Upper lobe of left lung (tissue), 6 donors: Measurements from ENCODE around the gene TSR1. TPM values are rescaled to one million over a fixed set of nuclear protein-coding genes. Genes with fewer than 3 reads are reported as not detected.

ENCODE experiments used
- ATAC-seq, 2 donors: fragments of 200-7000 bp; cut with Tn5 transposase; one replicate each; pipeline ENCODE4 v1.9.1; 2022; ENCODE audit warnings: mild to moderate bottlenecking in 2 of 2, moderate library complexity in 2 of 2; ENCODE audit not compliant: low FRiP score in 2 of 2
- DNase-seq, 2 donors: peaks; one replicate each; pipeline ENCODE4 v3.0.0-alpha.2; 2019 to 2020
- H3K27ac ChIP-seq, 4 donors: fragments of 200-600 bp; sonication (generic); one replicate each; pipeline ENCODE4 v1.5.1; 2016 to 2019
- H3K27me3 ChIP-seq, 4 donors: fragments of 200-600 bp; sonication (generic); one replicate each; pipeline ENCODE4 v1.5.1; 2017 to 2019
- H3K36me3 ChIP-seq, 4 donors: fragments of 200-600 bp; sonication (generic); one replicate each; pipeline ENCODE4 v1.5.1; 2016 to 2019
- H3K4me1 ChIP-seq, 4 donors: fragments of 200-600 bp; sonication (generic); one replicate each; pipeline ENCODE4 v1.5.1; 2018 to 2019
- H3K4me3 ChIP-seq, 4 donors: fragments of 200-600 bp; sonication (generic); one replicate each; pipeline ENCODE4 v1.5.1; 2017 to 2019; ENCODE audit warnings: mild to moderate bottlenecking in 2 of 4, moderate library complexity in 1 of 4
- H3K9me3 ChIP-seq, 4 donors: fragments of 200-600 bp; sonication (generic); one replicate each; pipeline ENCODE4 v1.5.1; 2018 to 2019
- EP300 ChIP-seq, 4 donors: sonication (generic); formaldehyde crosslinking; IDR thresholded peaks; one replicate each; pipeline ENCODE4 v1.5.1; 2017; ENCODE audit warnings: antibody characterized with exemption in 4 of 4, control low read depth in 2 of 4
- POLR2A ChIP-seq, 4 donors: fragments of 450-650 bp; IDR thresholded peaks; one replicate each; pipeline ENCODE4 v1.5.1; 2016 to 2017; ENCODE audit warnings: antibody characterized with exemption in 4 of 4, mild to moderate bottlenecking in 2 of 4
- POLR2AphosphoS5 ChIP-seq, 2 donors: sonication (generic); formaldehyde crosslinking; IDR thresholded peaks; one replicate each; pipeline ENCODE4 v1.5.1; 2017; ENCODE audit warnings: antibody characterized with exemption in 2 of 2
- WGBS, 2 donors: methylation state at CpG; one replicate each; pipeline ENCODE4 v1.1.5; 2017 to 2018; 5-methylcytosine and 5-hydroxymethylcytosine counted together
- total RNA-seq, 6 donors: library from RNA; depleted of rRNA in 4 of 6; stranded (reverse); fragments of >200 nt in 4 of 6; gene quantifications; one replicate each; pipeline versions ENCODE4 v1.1.0 to v1.2.1, GENCODE V29; 2016 to 2021
- TF ChIP-seq, protein P1 (sequence below), 6 experiments: fragments of 450-650 bp in 4 of 6; fragments of 200-600 bp in 2 of 6; sonication (generic) in 2 of 6; IDR thresholded peaks; one replicate each; pipeline ENCODE4 v1.5.1; 2016 to 2019; ENCODE audit warnings: antibody characterized with exemption in 6 of 6
- donor health status: DM: no; HTN: no; CAD: no; lungs with moderate emphysema.
- donor health status: DM: no; HTN: yes; CAD: no; lungs with severe emphysema.

TSR1 gene
- total RNA-seq, 6 donors from 2014 or later, result 15.8 to 52.4 (median 23.6) TPM

DNA sequence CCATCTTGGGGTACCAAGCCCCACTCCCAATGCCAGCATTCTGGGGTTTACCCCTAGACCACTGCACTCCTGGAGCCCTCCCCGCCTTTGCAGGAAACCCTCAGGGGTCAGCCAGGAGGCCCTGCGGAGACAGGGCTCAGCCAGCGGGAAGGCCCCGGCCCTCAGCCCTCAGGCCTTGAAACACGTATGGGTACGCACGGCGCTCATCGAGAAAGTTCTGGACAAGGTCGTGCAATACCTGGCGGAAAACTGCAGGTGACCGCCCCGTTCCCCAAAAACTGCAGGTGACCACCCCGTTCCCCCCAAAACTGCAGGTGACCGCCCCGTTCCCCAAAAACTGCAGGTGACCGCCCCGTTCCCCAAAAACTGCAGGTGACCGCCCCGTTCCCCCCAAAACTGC lies 25.8 kb upstream of the TSR1 start:
- DNase-seq, result no peak
- WGBS, 2 donors, result 97 to 99% methylated on average over 19 to 20 of the region's 20 CpGs

DNA sequence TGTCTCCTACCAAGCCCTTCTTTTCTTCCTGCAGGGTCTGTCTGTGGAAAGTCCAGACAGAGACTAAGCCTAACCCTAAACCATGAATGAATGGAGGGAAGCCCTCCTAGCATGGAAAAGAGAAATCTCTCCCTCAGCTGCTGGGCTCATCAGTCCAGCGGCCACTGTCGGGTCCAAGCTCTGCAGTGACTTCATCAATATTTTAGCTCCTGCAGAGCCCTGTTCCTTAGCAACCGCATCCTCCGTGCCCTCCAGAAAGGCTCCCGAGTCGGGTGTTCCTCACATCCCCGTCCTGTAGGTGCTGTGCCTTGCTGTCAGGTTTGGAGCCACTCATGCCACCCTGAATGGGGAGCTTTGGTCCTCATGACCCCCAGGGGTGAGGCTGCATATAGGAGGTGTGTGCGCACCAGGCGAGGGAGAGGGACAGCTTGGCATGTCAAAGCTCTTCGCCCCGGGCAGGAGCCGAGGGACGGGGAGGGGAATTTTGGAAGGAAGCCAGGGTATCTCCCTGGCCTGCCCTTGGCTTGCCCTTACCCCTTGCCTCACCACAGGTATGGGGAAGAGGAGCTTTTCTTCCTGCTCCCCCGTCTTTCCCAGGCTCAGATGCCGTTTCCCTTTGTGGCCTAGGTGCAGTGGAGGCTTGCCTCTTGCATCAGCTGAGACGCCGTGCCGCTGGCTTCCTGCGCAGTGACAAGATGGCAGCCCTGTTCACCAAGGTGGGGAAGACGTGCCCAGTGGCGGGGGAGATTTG lies 24.9 kb upstream of the TSR1 start:
- no peak overlapping the region for H3K4me3 ChIP-seq
- peaks cover 0 to 50% (median 34%) of the 10 kb centered on the region in 4 donors for H3K36me3 ChIP-seq
- H3K27ac ChIP-seq, result no peak overlapping the region
- no peak for ATAC-seq
- H3K9me3 ChIP-seq, result no peaks in the 10 kb centered on the region
- WGBS, 2 donors, result 81 to 95% methylated on average over 14 to 19 of the region's 21 CpGs
- TF ChIP-seq EP300 (IDR thresholded peaks at IDR 0.05), result no peak
- TF ChIP-seq POLR2A (IDR thresholded peaks at IDR 0.05), result no peak
- TF ChIP-seq, protein P1, sequence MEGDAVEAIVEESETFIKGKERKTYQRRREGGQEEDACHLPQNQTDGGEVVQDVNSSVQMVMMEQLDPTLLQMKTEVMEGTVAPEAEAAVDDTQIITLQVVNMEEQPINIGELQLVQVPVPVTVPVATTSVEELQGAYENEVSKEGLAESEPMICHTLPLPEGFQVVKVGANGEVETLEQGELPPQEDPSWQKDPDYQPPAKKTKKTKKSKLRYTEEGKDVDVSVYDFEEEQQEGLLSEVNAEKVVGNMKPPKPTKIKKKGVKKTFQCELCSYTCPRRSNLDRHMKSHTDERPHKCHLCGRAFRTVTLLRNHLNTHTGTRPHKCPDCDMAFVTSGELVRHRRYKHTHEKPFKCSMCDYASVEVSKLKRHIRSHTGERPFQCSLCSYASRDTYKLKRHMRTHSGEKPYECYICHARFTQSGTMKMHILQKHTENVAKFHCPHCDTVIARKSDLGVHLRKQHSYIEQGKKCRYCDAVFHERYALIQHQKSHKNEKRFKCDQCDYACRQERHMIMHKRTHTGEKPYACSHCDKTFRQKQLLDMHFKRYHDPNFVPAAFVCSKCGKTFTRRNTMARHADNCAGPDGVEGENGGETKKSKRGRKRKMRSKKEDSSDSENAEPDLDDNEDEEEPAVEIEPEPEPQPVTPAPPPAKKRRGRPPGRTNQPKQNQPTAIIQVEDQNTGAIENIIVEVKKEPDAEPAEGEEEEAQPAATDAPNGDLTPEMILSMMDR (IDR thresholded peaks at IDR 0.05), result no peak
- TF ChIP-seq POLR2AphosphoS5 (IDR thresholded peaks at IDR 0.05), result no peak
- DNase-seq, result no peak
- H3K27me3 ChIP-seq, result no peaks in the 10 kb centered on the region
- H3K4me1 ChIP-seq, result no peaks in the 10 kb centered on the region

More for the DNA sequence above, 25.8 kb upstream of the TSR1 start:
- TF ChIP-seq EP300 (IDR thresholded peaks at IDR 0.05), result no peak
- TF ChIP-seq, protein P1 (IDR thresholded peaks at IDR 0.05), result no peak
- no peak for TF ChIP-seq POLR2AphosphoS5 (IDR thresholded peaks at IDR 0.05)
- TF ChIP-seq POLR2A (IDR thresholded peaks at IDR 0.05), result no peak
- Histone ChIP-seq H3K4me3 (no peak overlapping the region), H3K27ac (no peak overlapping the region), H3K27me3 (no peaks in the 10 kb centered on the region), H3K4me1 (no peaks in the 10 kb centered on the region), H3K9me3 (no peaks in the 10 kb centered on the region), H3K36me3 (peaks cover 0 to 57% (median 40%) of the 10 kb centered on the region in 4 donors)
- ATAC-seq, result no peak

DNA sequence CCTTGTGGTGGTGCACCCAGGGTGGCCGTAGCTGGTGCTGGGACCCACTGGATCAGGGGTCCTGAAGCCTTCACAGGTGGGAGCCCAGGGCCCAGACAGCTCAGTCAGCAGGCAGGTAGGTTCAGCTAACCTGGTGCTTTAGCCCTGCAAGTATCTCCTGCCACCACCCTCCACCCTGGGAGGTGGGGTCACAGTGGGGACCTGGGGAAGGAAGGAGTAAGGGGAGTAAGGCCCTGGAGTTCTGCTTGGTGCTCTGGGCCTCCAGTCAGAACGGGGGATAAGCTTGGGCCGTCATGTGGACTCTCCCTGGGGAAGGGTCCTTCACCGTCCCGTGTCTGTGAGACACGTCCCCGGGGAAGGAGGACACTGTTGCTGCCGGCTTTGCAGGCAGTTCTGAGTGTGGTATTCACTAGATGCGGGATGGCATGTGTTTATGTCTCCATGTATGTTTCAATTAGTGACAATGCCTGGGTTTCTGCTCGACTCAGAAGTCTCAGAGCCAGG lies 21.7 kb upstream of the TSR1 start:
- WGBS, 2 donors, result 86 to 94% methylated on average over 2 to 10 of the region's 10 CpGs
- H3K4me1 ChIP-seq, result peaks cover 0 to 4% (median 0%) of the 10 kb centered on the region in 4 donors
- TF ChIP-seq, protein P1 (IDR thresholded peaks at IDR 0.05), result no peak
- TF ChIP-seq POLR2AphosphoS5 (IDR thresholded peaks at IDR 0.05) (no peak), POLR2A (IDR thresholded peaks at IDR 0.05) (no peak), EP300 (IDR thresholded peaks at IDR 0.05) (no peak)

DNA sequence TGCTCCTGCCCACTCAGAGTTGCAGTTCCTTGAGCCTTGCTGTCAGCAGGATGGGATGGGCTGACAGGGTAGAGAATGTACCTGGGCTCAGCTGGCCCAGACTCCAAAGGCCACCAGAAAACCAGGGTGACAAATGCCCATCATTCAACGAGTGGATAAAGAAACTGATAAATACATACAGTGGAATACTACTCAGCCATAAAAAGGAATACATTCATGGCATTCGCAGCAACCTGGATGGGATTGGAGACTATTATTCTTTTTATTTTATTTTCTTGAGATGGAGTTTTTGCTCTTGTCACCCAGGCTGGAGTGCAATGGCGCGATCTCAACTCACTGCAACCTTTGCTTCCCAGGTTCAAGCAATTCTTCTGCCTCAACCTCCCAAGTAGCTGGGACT lies 21.0 kb upstream of the TSR1 start:
- TF ChIP-seq POLR2AphosphoS5 (IDR thresholded peaks at IDR 0.05), result no peak
- TF ChIP-seq EP300 (IDR thresholded peaks at IDR 0.05), result no peak
- no peak for TF ChIP-seq POLR2A (IDR thresholded peaks at IDR 0.05)
- TF ChIP-seq, protein P1 (IDR thresholded peaks at IDR 0.05), result no peak
- Histone ChIP-seq H3K4me3 (no peak overlapping the region), H3K27me3 (no peaks in the 10 kb centered on the region), H3K4me1 (peaks cover 0 to 5% (median 0%) of the 10 kb centered on the region in 4 donors), H3K9me3 (no peaks in the 10 kb centered on the region), H3K36me3 (peaks cover 0 to 14% (median 6%) of the 10 kb centered on the region in 4 donors), H3K27ac (no peak overlapping the region)
- ATAC-seq (no peak), DNase-seq (no peak)
- WGBS, 2 donors, result 89 to 97% methylated on average over 4 of the region's 4 CpGs

More for the DNA sequence above, 21.7 kb upstream of the TSR1 start:
- ATAC-seq, result peak in 1 of 2 donors; percentile 24
- Histone ChIP-seq H3K27ac (no peak overlapping the region), H3K4me3 (no peak overlapping the region), H3K9me3 (no peaks in the 10 kb centered on the region), H3K27me3 (no peaks in the 10 kb centered on the region), H3K36me3 (peaks cover 0 to 20% (median 12%) of the 10 kb centered on the region in 4 donors)
- no peak for DNase-seq
